GM18873 (cell line): Measurements from ENCODE around the gene ANO10.
"Not testable (repeated sequence)": the region's sequence is repeated elsewhere in the genome, so short reads cannot be mapped to it uniquely, and the experiment has no call there.

Source experiments
- ATAC-seq: cut with Tn5 transposase; IDR thresholded peaks from one replicate; pipeline ENCODE4 v1.9.1; 2021; ENCODE audit warnings: mild to moderate bottlenecking, moderate library complexity, moderate number of reproducible peaks; ENCODE audit not compliant: unreplicated experiment, low FRiP score

The ANO10 gene, protein sequence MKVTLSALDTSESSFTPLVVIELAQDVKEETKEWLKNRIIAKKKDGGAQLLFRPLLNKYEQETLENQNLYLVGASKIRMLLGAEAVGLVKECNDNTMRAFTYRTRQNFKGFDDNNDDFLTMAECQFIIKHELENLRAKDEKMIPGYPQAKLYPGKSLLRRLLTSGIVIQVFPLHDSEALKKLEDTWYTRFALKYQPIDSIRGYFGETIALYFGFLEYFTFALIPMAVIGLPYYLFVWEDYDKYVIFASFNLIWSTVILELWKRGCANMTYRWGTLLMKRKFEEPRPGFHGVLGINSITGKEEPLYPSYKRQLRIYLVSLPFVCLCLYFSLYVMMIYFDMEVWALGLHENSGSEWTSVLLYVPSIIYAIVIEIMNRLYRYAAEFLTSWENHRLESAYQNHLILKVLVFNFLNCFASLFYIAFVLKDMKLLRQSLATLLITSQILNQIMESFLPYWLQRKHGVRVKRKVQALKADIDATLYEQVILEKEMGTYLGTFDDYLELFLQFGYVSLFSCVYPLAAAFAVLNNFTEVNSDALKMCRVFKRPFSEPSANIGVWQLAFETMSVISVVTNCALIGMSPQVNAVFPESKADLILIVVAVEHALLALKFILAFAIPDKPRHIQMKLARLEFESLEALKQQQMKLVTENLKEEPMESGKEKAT

DNA sequence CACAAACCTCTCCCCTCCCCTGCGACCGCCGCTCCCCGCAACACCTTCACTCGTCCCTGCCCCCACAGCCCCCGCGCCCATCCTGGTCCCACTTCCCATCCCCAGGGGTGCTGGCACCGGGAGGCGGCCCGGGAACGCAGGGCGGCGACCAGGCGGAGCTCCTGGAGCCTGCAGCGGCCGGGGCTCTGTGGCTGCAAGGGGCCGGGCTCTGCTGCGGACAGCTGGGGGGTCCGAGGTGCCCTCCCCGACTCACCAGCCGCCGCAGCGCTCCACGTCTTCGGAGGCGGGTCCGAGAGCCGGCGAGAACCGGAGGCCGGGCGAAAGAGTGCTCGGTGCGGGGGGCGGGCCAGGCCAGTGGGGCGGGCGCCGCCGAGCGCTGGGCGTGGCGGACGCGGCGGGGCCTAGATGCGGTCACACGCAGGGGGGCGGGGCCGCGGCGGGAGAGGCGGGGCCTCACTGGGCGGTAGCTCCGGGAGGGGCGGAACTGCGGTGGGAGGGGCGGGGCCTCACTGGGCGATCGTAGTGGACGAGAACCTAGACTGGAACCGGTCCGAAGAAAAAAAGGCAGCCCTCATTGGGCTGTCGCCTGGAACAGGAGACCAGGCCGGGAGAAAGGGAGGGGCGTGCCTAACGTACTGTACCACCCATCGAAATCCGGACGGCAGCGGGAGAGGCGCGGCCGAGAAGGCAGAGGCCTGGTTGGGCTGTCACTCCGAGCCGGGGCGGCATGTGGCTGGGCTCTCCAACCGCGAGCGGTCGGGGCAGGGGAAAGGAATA lies at the start of gene ANO10:
Gene ANO10 (minus strand): TSS at position 356 of the 777 bp plus-strand sequence. CDS start 16,159 bp downstream, outside the sequence.
- peak; percentile 95 for ATAC-seq

DNA sequence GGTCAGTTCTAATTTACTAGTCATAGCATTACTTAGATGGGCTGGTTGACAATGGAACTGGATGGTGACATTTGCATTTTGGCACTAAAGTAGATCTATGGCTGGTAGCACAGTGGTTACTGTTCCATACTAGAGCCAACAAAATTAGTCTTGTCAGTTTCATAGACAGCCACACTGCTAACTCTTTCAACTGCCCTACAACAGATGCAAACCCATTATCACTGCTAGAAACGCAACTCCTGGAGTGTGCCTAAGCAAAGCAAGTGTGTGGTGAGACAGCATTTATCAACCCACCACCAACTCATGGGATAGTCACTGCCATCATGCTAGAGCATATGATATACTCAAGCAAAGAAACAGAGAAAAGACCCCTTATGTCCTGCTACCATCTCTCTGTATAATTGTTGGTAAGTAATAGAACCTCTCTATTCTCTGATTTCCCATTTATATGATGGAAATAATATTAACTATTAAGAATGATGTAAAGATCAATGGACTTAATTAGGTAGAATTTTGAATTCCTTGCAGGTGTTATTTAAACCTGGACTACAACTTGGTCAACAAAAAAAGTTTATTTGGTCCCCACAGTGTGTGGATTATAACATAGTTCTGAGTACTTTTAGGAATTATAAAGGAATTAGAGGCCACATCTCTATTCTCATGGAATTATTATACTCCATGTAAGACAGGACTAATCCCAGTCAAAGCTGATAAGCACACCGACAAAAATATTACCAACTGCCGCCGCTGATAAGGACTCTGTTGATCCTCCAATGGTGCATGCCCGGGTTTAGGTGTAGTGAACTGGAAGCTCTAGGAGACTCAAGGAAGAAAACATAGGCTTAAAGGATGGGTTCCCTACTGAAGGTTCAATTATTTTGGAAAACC lies 49.1 kb upstream of the ANO10 start:
- no peak for ATAC-seq

DNA sequence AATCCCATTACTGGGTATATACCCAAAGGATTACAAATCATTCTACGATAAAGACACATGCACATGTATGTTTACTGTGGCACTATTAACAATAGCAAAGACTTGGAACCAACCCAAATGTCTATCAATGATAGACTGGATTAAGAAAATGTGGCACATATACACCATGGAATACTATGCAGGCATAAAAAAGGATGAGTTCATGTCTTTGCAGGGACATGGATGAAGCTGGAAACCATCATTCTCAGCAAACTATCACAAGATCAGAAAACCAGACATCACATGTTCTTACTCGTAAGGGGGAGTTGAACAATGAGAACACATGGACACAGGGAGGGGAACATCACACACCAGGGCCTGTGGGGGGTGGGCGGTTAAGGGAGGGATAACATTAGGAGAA lies 43.2 kb upstream of the ANO10 start:
- ATAC-seq: not testable (repeated sequence)

DNA sequence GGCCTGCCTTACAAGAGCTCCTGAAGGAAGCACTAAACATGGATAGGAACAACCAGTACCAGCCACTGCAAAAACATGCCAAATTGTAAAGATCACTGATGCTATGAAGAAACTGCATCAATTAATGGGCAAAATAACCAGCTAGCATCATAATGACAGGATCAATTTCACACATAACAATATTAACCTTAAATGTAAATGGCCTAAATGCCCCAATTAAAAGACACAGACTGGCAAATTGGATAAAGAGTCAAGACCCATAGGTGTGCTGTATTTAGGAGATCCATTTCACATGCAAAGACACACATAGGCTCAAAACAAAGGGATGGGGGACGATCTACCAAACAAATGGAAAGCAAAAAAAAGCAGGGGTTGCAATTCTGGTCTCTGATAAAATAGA lies 39.6 kb upstream of the ANO10 start:
- ATAC-seq: not testable (repeated sequence)

DNA sequence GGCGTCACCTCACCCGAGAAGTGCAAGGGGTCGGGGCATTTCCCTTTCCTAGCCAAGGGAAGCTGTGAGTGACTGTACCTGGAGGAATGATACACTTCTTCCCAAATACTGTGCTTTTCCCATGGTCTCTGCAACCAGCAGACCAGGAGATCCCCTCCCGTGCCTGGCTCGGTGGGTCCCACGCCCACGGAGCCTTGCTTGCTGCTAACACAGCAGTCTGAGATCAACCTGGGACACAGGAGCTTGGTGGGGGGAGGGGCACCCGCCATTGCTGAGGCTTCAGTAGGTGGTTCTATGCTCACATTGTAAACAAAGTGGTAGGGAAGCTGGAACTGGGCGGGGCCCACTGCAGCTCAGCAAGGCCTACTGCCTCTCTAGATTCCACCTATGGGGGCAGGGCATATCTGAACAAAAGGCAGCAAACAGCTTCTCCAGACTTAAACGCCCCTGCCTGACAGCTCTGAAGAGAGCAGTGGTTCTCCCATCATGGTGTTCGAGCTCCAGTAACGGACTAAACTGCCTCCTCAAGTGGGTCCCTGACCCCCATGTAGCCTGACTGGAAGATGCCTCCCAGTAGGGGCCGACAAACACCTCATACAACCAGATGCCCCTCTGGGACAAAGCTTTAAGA lies 37.6 kb upstream of the ANO10 start:
- ATAC-seq: no peak

DNA sequence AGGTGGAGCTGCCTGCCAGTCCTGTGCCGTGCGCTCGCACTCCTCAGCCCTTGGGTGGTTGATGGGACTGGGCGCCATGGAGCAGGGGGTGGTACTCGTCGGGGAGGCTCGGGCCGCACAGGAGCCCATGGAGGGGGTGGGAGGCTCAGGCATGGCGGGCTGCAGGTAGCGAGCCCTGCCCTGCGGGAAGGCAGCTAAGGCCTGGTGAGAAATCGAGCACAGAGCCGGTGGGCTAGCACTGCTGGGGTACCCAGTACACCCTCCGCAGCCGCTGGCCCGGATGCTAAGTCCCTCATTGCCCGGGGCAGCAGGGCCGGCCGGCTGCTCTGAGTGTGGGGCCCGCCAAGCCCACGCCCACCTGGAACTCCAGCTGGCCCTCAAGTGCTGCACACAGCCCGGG lies 34.6 kb upstream of the ANO10 start:
- ATAC-seq: not testable (repeated sequence)

DNA sequence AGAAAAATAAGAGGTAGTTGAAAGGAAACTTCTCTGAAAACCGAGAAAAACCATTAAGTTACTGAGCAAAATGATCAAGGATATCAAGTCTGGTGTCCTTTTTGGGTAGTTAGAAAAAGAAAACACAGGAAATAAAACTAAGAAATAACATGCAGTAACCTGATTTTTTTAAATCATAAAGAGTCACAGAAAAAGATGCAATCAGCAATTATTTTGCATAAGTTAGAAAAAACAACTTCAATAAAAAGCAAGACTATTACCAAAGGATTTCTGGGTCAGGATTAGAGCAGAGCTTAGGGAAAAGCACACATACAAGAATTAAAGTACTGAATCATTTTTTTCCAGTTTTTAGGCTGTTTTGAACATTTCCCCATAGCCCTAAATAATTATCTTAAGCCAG lies 28.5 kb upstream of the ANO10 start:
- no peak for ATAC-seq

DNA sequence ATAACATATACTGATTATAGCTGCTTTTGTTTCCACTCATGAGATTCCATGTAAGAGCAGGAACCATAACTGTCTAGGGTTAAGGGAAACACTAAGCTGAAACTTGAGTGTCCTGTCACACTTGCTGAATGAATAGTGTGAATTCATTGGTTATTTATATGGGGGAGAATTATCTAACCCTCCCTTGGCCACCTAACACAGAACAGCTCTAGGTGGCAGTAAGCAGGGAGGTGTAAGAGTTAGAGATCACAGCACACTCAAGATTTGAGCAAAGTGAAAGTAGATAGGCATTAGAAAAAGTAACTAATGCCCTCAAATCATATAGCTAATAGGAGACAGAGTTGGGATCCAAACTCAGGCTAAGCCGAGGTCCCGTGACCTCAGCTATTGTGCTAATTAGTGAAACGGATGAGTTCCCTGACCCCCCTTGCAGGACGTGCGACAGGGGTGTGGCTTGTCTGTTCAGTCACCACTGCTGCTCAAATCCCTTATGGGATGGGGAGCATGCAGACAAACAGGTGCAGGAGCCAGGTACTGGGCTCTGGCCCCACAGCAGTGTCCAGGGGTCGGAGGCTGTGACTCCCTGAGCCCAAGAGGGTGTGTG lies 27.7 kb upstream of the ANO10 start:
- no peak for ATAC-seq

DNA sequence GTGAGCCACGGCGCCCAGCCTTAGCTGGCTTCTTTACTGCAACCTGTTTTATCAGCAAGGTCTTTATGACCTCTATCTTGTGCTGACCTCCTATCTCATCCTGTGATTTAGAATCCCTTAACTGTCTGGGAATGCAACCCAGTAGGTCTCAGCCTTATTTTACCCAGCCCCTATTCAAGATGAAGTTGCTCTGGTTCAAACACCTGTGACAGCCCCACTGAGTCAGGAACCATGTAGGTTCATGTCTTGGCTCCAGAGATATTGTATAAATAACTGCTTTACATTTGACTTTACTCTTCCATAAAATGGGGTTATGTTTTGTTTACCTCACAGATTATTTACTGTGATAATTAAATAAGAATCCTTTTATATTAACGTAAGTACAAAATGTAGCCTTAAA lies 27.1 kb upstream of the ANO10 start:
- no peak for ATAC-seq

DNA sequence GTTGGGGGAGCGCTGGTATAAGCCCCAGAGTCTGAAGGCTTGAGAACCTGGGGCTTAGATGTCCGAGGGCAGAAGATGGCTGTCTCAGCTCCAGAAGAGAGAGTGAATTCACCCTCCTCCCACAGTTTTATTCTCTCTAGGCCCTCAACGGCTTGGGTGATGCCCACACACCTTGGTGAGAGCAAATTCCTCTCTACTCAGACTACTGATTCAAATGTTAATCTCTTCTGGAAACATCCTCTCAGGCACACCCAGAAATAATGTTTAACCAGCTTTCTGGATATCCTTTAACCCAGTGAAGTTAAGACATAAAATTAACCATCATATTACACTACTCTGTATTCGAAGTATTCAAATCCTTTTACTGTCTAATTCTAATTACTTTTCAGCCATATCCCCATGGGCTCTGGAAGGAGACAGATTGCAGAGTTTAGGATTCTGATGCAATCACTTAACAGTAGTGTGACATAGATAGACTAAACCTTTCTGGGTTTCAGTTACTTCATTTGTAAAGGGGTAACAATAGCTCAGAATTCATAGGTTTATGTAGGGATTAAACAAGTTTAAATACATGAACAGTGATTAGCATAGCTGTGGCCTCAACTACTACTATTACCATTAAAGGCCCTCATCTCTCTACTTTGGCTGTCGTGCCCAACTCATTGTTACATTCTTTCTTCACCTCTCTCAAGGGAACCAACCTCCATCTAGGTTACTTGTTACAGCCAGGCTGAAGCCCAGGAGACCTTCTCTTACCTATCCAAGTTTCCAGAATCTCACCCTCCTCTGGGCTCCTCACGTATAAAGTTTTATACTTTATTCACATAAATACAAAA lies 25.7 kb upstream of the ANO10 start:
- ATAC-seq: no peak

DNA sequence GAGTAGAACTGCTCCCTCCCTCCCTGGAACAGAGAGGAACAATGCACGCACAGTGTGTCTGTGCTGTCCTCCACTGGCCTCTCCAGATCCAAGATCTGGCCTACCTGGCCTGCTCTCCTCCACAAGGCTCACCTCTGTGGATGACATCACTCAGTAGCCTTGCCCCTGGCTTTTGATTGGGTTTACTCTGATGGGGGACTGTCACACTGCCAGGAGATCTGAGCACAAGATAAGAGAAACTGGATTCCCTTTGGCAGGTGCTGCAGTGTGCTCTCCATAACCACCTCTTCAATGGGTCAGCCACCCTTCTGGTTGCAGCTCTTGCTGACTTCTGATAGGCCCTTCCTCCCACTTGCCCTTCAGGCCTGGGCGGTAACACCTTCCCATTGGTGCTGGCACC lies 22.6 kb upstream of the ANO10 start:
- ATAC-seq: no peak

DNA sequence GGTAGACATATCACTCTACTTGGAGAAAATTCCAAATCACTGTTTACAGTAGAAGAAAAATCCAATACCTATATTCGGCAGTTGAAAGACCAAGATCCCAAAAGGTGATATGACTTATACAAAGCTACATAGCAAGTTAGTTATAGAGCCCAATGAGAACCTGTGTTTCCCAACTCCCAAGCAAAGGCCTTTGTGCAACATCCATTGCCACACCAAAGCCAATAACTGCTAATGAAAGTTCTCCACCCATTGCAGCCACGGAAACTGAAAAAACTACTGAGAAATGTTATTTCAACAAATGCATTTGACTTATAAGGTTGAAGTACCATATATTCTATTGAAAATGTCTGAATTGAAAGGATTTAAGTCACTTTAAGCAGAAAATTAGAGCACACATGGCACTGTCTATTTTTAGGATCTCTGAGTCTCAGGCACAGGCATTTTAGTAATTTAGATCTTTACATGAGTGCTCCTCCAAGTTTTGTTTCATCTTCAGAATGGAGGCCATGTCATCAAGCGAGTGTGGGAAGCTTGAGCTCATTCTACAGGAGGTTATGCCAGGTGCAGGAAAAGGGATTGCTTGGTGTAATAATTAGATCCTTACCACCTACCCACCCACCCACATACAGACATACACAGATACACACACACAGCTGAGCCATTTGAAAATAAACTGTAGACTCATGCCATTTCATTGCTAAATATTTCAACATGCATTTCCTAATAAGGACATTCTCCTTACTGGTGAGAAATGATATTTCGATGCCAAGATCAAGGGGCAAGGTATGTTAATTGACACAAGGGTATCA lies 19.7 kb upstream of the ANO10 start:
- no peak for ATAC-seq

DNA sequence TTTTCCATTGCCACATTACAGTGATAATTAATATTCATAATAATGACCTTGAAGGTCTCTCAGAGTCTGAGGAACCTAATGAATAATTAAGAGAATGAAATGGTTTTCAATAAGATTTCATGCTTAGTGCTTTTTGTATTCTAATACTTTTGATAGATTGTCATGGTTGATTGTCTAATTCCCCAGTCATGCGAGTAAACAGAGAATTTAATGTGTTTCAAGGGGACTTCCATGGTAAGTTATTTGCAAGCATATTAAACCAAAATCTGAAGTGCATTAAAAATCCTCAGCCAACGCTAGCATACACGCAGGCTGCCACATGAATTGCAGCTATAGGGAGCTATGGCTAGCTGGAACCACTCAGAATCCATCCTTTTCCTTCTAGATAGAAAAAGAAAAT lies 18.9 kb upstream of the ANO10 start:
- no peak for ATAC-seq

DNA sequence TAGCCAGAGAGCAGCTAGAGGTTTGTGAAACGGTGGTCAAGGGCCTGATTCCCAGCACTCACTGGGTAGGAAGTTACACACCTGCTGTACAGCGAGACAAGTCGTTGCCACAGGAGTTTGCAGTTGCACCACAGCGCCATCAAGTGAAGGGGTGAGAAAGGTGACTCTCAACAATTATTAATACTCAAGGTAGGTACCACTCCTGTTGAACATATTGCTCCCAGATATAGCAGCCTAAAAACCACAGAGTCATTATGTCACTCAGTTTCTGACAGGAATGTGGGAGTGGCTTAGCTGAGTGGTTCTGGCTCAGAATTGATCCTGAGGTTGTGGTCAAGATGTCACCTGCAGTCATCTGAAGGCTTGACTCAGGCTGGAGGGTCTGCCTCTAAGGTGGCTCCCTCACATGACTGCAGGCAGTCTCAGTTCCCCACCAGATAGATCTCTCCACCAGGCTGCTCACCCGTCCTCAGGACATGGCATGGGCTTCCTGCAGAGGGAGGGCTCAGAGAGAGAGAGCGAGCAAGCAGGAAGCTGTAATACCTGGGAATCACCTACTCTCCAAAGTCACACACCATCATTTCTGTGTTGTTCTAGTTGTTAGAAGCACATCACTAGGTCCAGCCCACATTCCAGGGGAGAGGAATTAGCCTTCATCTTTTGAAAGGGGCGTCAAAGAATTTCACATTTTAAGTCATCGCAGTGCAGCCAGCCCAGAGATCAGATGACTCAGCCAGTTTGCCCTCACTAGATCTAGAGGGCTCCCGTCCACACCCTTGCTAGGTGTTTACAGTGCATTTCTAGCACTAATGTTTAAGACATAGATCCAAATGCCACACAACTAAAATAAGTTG lies 17.0 kb upstream of the ANO10 start:
- ATAC-seq: no peak

DNA sequence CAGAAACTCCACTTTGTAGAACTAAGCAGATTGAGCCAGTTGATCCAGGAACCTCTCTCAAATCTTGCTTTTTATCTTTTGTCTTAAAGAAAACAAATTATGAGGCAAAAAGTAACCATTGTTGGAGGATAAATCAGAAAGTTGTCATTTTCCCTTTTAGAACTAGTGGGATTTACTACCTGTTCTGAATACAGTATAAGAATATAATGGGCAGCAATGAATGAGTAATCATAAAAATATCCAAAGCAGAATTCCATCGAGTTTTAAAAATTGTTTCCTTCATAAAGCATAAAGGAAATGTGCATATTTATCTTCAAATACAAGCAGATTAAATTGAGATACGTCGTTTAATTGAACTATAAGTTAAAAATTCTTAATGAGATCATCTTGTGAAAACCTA lies 15.9 kb upstream of the ANO10 start:
- no peak for ATAC-seq

DNA sequence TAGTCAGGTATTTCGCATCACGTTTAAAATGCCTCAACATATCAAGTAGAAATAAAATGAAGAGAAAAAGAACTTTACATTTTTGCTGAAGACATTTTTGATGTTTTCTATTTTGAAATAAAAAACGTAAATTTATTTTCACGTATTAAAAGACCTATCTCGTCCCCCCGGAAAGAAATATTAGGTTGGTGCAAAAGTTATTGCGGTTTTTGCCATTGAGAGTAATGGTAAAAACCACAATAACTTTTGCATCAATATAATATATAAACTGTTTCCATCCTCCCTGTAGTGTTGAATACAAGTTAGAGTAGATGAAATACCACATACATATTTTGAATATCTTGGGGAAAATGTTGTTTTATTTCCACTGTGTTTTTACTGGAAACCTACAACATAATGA lies 11.2 kb upstream of the ANO10 start:
- ATAC-seq: no peak

DNA sequence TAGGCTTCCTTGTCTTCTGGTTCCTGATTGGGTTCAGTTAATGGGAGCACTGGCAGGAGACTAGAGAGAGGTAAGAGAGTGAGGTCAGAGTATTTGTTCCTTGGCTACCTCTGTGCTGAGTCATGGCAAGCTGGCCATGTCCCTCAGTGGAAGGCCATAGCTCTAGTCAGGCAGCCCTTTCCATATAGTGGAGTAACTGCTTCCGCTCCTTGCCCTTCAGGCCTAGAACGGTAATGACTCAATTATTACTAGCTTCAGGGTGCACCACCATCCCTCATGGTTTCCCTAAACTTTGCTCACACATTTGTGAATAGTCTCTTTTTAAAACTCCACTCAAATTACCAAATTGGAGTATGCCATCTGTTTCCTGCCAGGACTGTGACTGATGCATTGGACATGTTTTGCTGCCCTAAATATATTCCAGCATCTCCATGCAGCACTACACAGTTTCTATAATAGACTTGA lies 10.5 kb upstream of the ANO10 start:
- ATAC-seq: no peak
